Stimulated activated CD8-positive, alpha-beta memory T cell treated with anti-CD3 and anti-CD28 coated beads, Interleukin-12 subunit alpha, Interleukin-12 subunit beta, amount 100 ng/mL, for 1 hour (primary cell): ENCODE data around the gene NTF4.
"Not testable (repeated sequence)": the region's sequence is repeated elsewhere in the genome, so short reads cannot be mapped to it uniquely, and the experiment has no call there.

Experiments
- DNase-seq: peaks from one replicate; pipeline ENCODE4 v3.0.0-alpha.2; 2020; ENCODE audit warnings: low read depth

The NTF4 gene

GRCh38 chr19:49091391-49092038 is 26.9 kb upstream of the NTF4 start:
- DNase-seq: no peak

GRCh38 chr19:49086296-49086695 is 21.7 kb upstream of the NTF4 start:
- no peak for DNase-seq

- no peak for DNase-seq
Observed at GRCh38 chr19:49085868-49086232, 21.2 kb upstream of the NTF4 start.

- DNase-seq: peak; percentile 98
Observed at GRCh38 chr19:49085020-49085867, 20.6 kb upstream of the NTF4 start, which contains the start of gene SNRNP70. Gene SNRNP70 (plus strand): TSS chr19:49085451. CDS start chr19:49086415, 964 bp downstream.

- no peak for DNase-seq
Observed at GRCh38 chr19:49084206-49085019, 19.8 kb upstream of the NTF4 start.

- DNase-seq: no peak
Observed at GRCh38 chr19:49081273-49081672, 16.7 kb upstream of the NTF4 start.

- no peak for DNase-seq
Observed at GRCh38 chr19:49080392-49080791, 15.8 kb upstream of the NTF4 start.

GRCh38 chr19:49074869-49075268 is 10.3 kb upstream of the NTF4 start:
- not testable (repeated sequence) for DNase-seq

GRCh38 chr19:49073514-49074378 is 9.1 kb upstream of the NTF4 start:
- no peak for DNase-seq

- no peak for DNase-seq
Observed at GRCh38 chr19:49071860-49072547, 7.4 kb upstream of the NTF4 start.

GRCh38 chr19:49070416-49070815 is 5.8 kb upstream of the NTF4 start:
- DNase-seq: no peak

GRCh38 chr19:49069026-49069425 is 4.4 kb upstream of the NTF4 start:
- no peak for DNase-seq

GRCh38 chr19:49067554-49067953 is 2.9 kb upstream of the NTF4 start:
- DNase-seq: no peak

- DNase-seq: no peak
Observed at GRCh38 chr19:49065905-49066512, 1.4 kb upstream of the NTF4 start.

GRCh38 chr19:49064029-49064629 is 489 bp downstream of the NTF4 start:
- DNase-seq: no peak

GRCh38 chr19:49061445-49061844 is 3.2 kb downstream of the NTF4 start:
- DNase-seq: no peak

- DNase-seq: no peak
Observed at GRCh38 chr19:49061000-49061399, 3.6 kb downstream of the NTF4 start.

- DNase-seq: no peak
Observed at GRCh38 chr19:49059053-49059452, 5.6 kb downstream of the NTF4 start.

GRCh38 chr19:49058562-49058961 is 6.1 kb downstream of the NTF4 start:
- no peak for DNase-seq

- DNase-seq: no peak
Observed at GRCh38 chr19:49057636-49058234, 6.9 kb downstream of the NTF4 start, which contains the start of gene CGB7. Gene CGB7 (minus strand): TSS chr19:49057749. CDS start chr19:49055375, 2,374 bp downstream.
